GM21576 (cell line): ENCODE measurements around the gene DOLK.

Experiments
- ATAC-seq: cut with Tn5 transposase; IDR thresholded peaks from one replicate; pipeline ENCODE4 v1.9.1; 2021; ENCODE audit warnings: mild to moderate bottlenecking, moderate library complexity; ENCODE audit not compliant: unreplicated experiment

Gene DOLK

GRCh38 chr9:128936171-128936865, 11.1 kb downstream of the DOLK start:
- no peak for ATAC-seq

DNA sequence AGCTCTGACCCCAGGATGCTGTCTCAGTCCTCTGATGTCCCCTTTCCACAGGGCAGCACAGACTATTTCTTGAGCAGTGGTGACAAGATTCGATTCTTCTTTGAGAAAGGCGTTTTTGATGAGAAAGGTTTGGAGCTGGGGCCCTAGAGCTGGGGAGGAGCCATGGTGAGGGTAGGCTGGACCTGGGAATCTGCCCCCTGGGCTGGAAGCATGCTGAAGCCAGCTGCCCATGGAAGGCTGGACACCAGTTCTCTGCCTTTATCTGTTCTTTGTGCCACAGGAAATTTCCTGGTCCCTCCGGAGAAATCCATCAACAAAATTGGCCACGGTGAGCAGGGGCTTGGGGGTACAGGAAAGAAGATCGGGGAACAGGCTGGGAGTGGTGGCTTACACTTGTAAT, 13.7 kb downstream of the DOLK start:
- no peak for ATAC-seq

DNA sequence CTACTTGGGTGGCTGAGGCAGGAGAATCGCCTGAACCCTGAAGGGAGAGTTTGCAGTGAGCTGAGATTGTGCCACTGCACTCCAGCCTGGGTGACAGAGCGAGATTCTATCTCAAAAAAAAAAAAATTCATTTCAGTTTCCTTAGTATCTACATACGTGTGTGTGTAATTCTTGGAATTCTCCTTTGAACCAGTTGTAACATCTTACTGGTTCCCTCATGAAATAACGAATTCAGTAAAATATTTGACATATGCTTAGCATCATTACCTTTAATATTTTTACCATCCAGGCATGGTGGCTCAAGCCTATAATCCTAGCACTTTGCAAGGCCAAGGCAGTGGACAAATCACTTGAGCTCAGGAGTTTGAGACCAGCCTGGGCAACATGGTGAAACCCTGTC, 17.8 kb downstream of the DOLK start:
- no peak for ATAC-seq

DNA sequence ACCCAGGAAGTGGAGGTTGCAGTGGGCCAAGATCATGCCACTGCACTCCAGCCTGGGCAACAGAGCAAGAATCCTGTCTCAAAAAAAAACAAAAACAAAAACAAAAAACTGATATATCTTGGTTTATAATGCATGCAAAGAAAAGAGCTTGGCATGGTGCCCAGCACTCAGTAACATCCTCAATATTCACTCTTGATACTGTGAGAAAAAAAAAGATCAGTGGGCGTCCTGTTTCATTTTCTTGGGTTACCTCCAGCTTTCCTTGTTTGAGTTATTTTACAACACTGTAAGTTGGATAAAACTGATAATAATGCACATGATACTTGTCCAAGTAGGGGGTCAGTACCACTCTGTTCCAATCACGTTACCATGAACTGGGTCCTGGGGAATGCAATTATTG, 18.8 kb downstream of the DOLK start:
- no peak for ATAC-seq

GRCh38 chr9:128927731-128928411, 19.5 kb downstream of the DOLK start:
- no peak for ATAC-seq

DNA sequence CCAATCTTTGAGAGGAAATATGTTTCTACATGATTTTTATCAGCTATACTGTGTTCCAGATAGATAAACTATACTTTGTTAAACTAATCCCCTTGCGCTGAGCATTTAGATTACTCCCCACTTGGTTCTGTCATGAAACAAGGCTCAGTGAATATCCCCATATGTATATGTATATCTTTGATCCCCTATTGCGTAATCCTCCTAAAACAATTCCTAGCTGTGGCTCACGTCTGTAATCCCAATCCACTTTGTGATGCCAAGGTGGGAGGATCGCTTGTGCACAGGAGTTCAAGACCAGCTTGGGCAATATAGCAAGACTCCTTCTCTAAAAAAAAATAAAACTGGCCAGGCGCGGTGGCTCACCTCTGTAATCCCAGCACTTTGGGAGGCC, 23.9 kb downstream of the DOLK start:
- no peak for ATAC-seq

DNA sequence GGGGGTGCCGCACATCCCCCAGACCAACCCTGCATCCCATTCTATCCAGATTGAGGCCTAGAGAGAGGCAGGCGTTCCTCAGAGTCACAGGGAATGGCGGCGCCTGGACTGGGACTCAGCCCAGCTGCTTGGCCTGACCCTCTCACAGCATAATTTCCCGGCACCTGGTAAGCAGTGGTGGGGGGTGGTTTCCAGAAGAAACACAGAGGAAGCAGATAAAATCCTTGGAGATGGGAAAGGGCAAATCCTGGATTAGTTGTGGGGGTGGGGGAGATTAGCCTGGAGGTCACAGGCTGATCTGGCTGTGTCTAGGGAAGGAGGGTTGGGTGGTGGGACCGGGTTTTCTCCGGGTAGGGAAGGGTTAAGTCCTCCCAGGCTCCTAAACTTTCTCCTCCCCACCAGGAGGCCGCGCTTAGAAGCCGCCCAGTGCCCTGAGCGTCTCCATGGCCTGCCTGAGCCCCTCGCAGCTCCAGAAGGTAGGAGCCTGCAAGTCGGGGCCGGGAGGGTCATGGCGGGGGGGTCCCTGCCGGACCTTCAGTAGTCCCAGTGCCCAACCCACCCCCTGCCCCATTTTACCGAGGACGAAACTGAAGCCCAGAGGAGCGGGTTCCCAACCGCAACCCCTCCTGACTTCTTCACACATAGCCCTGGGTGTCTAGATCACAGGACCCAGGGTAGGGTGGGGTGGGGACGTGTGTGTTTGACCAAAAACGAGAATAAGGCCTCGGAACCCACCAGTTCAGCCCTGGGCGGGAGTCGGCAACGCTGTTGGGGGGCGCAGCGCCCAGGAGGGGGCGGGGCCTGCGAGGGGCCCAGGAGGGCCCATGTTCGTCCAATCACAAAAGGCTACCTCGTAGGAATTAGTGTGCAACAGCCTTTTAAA, 25.3 kb downstream of the DOLK start:
- no peak for ATAC-seq

- no peak for ATAC-seq
Measured at GRCh38 chr9:128920381-128921058, 26.9 kb downstream of the DOLK start, which contains the start of gene PHYHD1. Gene PHYHD1 (plus strand): TSS chr9:128920982. CDS start chr9:128922324, 1,342 bp downstream.

- ATAC-seq, result no peak
Measured at GRCh38 chr9:128919402-128920089, 27.9 kb downstream of the DOLK start.

GRCh38 chr9:128918921-128919320, 28.5 kb downstream of the DOLK start:
- no peak for ATAC-seq

- ATAC-seq, result no peak
Measured at GRCh38 chr9:128917151-128917849, 30.1 kb downstream of the DOLK start.

GRCh38 chr9:128916745-128917144, 30.7 kb downstream of the DOLK start:
- ATAC-seq, result no peak

GRCh38 chr9:128916204-128916603, 31.2 kb downstream of the DOLK start:
- no peak for ATAC-seq

- no peak for ATAC-seq
Measured at GRCh38 chr9:128913995-128914772, 33.2 kb downstream of the DOLK start.

GRCh38 chr9:128913048-128913900, 34.1 kb downstream of the DOLK start:
- ATAC-seq, result no peak

DNA sequence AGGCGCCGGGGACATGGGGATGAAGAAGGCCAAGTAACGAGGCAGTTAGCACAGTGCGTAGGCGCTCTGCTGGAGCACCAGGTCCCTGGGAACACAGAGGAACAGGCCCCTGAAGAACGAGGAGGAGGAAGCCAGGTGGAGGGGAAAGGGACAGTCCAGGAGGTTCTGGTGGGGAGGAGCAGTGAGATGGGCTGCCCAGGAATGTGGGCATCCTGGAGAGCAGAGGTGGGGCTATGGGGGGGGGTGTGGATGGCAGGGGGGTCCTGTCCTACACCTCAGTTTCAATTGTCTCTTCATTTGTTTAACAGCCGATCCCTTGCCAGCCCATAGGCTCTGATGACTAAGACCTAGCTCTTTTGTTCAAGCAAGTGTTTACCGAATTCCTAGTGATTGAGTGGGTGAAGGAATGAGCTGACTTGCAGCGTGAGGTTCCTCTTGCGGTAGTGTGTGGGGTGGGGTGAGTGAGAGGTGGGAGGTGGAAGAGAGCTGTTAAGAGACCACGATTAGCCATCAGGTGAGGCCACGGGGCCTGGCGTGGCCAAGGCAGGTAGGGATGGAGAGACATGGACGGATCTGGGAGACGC, 35.0 kb downstream of the DOLK start:
- ATAC-seq, result no peak

- no peak for ATAC-seq
Measured at GRCh38 chr9:128911529-128912035, 35.8 kb downstream of the DOLK start.

- no peak for ATAC-seq
Measured at GRCh38 chr9:128910906-128911305, 36.5 kb downstream of the DOLK start.
